ENCODE results near the gene FAM110A. TPM values are rescaled to one million over a fixed set of nuclear protein-coding genes. Genes with fewer than 3 reads are reported as not detected.

Gene FAM110A
- total RNA-seq, 1 donor from 2014 or later = 9.7 TPM

Other genes with a start within 250 kb of the FAM110A start
- 8.3 TPM for gene TCF15, start 223.4 kb upstream of the FAM110A start, total RNA-seq
- 28.8 TPM for gene SRXN1, start 180.5 kb upstream of the FAM110A start, total RNA-seq
- gene SCRT2, start 157.9 kb upstream of the FAM110A start, total RNA-seq = not detected
- 3.0 TPM for gene SLC52A3, start 65.2 kb upstream of the FAM110A start, total RNA-seq
- 5.7 TPM for gene ANGPT4, start 82.6 kb downstream of the FAM110A start, total RNA-seq
- 1.4 TPM for gene RSPO4, start 168.6 kb downstream of the FAM110A start, total RNA-seq